Right forelimb (tissue), 1 donor: ENCODE results near the gene CFAP58.

ENCODE experiments used
- DNase-seq: peaks from one replicate; pipeline ENCODE4 v3.0.0-alpha.2; 2018

CFAP58 gene, protein sequence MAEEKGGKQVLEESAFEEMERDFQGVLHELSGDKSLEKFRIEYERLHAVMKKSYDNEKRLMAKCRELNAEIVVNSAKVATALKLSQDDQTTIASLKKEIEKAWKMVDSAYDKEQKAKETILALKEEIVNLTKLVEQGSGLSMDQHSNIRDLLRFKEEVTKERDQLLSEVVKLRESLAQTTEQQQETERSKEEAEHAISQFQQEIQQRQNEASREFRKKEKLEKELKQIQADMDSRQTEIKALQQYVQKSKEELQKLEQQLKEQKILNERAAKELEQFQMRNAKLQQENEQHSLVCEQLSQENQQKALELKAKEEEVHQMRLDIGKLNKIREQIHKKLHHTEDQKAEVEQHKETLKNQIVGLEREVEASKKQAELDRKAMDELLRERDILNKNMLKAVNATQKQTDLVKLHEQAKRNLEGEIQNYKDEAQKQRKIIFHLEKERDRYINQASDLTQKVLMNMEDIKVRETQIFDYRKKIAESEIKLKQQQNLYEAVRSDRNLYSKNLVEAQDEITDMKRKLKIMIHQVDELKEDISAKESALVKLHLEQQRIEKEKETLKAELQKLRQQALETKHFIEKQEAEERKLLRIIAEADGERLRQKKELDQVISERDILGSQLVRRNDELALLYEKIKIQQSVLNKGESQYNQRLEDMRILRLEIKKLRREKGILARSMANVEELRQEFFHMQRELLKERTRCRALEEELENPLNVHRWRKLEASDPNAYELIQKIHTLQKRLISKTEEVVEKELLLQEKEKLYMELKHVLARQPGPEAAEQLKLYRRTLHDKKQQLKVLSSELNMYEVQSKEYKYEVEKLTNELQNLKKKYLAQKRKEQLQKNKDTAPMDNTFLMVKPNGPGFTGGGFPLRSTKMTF

DNA sequence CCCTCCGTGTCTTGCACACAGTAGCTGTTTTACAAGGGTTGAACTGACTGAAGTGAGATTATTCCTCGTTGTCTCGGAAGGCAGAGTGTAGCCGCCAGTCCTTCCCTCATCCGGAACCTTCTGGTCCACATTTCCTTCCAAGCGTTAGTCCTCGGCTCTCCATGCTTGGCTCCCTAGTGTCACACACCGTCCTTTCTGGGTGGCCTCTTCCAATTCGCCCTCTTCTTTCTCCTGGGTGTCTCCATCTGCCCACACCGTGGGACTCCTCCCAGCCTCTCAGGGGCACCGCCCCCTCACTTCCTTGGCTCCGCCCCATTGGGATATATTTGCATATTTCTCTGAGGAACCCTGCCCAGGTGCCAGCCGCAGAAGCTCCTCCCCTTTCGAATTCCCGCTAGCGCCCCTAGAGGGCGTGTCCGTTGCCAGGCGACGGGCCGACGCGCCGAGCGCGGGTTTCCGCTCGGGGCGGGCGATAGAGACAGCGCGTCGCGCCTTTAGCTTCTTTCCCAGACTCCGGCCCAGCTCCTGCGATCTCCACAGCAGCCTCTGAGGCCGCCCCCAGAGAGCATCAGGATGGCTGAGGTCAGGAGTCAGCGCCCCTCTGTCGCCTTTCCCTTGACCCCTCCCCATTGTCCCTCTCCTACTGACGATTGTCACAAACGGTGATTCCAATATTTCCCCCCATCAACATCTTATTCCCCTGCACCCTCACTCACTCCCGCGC, at the start of gene CFAP58:
CFAP58 (plus strand) TSS at position 509 of the 724 bp plus-strand sequence; CDS start at position 574, 65 bp downstream.
- peak; percentile 87 for DNase-seq

DNA sequence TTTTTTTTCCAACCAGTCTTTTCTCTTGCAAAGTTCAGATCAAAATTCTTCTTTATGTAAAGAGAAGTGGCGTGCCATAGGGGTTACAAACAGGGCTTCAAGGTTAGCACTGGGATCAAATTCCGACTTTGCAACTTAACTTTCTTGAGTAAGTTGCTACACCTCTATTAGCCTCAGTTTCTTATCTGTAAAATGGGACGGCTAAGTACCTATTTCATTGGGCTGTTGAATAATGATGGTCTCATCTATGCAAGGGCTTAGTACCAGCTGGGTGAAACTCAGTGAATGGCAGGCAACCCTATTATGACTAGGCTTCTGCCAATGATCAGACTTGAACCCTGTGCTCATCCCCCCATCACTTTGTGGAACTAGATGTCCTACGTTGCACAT, 49.3 kb upstream of the CFAP58 start:
- no peak for DNase-seq

DNA sequence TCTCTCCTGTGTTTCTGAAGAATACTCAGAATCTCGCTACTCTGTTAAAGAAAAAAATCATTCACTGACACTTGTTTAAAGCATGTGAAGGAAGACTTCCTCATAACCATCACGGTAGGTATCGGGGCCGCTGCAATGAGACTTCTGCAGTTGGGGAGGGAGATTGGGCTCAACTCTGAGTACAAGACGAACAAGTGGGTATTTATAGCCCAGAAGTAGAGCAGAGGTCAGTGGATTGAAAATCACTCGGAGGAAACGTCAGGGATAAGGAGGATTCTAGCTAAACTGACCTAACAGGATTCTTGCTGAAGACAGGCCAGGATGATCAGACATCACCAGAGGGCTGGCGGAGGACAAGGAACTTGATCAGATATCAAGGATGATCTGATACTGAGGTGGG, 48.7 kb upstream of the CFAP58 start:
- DNase-seq, result no peak

DNA sequence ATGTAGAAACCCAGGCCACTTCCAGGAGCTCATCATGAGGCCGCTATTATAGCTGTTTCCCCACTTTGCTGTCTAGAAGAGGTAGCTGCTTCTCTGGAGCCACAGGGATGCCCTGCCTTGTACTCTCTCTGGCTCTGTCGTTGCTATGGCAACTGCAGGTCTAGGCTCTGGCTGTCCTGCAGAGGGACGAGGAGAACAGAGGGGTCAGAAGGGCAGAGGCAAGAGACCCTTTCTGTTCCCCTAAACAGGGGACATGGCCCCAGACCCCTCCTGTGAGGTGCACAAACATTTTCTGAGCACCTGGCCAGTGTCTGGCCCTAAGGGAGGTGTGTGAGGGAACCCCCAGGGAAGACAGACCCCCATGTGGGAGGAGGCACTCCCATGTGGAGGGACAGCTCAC, 46.7 kb upstream of the CFAP58 start:
- DNase-seq, result no peak

DNA sequence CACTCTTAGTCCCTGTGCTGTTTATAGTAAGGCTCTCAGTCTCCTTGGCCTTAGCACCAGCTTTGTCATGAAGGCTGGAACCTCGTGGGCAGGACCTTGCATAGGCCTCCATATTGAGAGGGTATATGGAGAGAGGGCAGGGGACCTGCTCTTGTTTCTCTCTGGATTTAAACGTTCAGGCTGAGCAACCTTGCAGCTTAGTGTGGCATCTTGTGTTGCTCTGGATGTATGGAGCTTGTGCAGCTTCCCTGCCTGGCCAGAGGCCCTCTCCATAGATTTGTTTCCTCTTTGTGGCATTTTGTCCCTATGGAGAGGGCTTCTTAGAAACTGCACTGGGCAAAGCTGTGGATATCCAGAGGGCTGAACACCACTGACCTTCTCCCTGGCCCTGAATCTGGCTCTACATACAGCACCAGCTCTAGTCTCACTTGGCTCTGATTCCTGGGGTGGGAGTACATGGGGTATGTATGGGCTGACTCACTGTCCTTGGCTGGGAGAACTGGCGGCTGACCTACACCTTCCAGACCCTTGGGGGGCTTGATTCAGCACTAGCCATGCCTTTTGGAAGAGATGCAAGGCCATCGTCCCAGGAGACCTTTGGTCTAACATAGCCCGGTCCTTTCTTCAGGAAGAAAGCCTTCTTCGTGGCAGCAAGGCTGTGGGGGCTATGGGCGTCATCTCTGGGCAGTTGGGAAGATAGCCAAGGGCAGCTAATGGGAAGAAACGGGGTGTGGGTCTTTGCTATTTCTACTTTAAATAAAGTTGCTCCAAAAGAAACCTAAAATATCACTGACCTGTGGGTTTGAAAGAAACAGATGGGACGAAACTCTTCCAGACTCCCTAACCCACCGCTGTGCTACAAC, 45.8 kb upstream of the CFAP58 start:
- DNase-seq, result no peak

DNA sequence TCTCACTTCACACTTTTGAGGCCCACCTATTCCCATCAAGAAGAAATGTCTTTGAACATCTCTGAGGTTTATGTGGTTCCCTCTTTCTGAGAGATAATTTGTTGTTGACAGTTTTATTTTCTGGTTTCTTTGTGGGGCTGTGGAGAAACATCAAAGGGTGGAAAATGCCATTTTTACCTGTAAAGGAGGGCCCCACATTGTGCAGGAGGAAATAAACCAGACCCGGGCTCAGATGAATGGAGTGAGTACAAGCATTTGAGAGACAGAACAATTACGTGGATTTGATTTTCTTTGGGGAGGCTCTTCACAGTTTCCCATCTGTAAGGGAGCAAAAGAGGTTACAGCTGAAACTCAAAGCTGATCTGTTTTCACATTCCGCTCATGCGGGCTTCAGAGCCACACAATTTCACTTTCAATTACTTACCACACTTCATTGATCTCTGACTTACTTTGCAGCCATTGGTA, 45.2 kb upstream of the CFAP58 start:
- DNase-seq, result no peak

DNA sequence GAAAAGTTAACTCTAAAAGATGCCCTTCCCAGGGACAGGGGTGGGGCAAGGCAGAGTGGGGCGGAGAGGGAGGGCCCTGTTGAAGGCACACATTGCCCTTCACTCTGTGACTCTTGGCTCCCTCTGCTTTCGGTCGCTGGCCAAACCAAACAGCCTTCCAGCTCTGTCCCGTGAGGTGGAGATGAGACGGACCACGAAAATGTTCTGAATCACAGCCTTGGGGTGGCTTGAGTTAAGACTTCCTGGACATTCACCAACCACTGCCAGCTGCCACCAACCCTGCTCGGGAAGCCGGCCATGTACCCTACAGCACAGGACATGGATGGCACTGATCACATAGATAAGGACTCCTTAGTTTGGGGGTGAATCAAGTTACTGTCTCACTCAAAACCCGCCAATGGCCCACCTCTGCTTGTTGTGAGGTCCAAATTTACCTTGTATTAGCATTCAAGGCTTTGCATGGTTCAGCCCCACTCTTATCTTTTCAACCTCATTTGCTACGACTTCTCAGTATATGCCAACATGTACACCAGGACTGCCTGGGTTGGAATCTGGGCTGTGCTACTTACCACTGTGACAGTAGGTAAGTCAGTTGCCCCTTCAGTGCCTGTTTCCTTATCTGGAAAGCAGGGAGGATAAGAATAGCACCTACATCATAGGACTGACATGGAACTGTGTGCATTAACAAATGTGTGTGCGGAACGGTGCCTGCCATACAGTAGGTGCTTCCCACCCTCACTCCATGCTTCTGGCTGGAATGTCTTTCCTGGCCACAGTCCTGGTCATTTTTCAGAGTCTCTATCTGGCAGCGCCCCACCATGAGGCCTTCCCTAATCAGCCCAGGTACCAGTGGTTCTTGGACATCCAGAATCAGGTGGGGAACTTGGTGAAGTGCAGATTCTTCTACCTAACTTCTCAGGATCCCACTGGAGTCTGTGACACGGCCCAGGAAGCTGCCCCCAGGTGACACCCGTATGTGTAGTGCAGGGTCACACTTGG, 43.4 kb upstream of the CFAP58 start:
- DNase-seq, result no peak

DNA sequence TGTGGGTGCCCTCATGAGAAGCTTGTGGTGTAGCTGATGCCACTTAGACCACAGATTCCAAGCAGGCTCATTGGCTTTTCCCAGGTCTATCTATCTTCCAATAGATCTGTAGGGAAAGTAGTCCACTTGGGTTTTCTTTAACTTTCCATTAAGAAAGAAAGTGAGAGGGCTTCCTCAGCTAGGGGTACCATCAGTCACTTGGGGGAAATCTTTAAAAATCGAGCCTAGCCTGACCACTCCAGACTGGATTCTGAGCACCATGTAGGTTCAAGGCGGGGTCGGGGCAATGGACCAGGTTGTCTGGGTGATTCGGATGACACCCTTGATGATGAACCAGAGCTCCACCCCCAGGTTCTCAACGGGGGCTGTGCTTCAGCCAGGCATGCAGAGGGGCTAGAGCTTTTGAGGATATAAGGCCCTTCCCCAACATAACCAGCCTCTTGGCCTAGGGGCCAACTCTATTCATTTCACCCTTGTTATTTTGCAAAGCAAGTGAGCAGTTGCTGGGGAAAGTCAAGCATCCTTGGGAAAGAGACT, 42.4 kb upstream of the CFAP58 start:
- no peak for DNase-seq

DNA sequence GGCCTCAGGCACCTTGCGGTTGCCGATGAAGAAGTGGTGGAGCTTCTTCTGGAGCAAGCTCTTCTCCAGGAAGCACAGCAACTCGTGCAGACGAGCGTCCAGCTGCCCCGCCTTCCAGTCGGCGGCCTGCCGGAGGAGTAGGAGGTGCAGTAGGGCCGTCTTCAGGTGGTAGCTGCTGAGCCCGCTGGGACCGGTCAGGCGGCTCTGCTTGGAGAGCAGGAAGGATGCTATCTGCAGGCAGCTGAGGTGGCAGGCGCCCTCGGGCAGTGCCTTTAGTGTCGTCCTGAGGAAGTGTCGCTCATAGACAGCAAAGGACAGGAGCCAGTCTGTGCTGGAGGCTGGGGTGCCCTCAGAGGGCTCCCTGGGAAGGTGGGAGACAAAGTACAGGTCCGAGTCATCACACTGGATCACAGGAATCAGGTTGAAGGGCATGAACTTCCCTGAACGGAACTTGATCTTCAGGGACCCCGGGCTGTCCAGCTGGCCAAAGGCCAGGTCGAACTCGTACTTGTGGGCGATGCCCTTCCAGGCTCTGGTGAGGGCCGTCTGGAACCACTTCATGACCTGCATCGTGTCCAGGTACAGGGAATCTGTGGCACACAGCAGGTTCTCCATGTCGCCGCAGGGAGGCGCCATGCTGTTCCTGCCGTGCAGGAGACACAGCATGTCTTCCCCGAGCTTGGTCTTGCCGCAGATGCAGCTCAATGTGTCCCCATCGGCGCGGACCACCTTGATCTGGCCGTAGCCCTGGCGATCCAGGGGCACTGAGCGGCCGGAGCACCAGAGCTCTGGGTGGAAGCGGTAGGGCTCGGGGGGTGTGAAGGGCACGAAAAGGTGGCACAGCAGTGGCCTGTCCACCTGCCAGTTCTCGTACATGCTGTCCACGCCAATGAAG, 38.8 kb upstream of the CFAP58 start:
- no peak for DNase-seq

DNA sequence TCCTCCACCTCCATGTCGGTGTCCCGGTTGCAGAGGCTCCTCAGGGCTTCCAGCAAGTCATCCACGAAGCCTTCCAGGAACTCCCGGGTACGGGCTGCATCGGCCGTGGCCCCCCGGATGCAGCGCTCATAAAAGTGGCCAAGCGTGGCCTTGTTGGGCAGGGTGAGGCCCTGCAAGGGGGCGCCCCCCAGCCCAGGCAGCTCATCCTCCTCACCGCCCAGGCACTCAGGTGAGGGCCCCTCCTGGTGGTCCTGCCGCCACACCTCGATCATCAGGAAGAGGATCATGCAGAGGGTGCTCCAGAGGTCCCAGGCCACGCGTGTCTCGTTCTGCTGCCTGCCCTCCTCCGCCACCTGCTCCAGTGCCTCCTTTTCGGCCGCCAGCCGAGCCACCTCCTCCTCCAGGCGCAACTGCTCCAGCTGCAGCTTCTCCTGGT, 38.1 kb upstream of the CFAP58 start:
- no peak for DNase-seq

DNA sequence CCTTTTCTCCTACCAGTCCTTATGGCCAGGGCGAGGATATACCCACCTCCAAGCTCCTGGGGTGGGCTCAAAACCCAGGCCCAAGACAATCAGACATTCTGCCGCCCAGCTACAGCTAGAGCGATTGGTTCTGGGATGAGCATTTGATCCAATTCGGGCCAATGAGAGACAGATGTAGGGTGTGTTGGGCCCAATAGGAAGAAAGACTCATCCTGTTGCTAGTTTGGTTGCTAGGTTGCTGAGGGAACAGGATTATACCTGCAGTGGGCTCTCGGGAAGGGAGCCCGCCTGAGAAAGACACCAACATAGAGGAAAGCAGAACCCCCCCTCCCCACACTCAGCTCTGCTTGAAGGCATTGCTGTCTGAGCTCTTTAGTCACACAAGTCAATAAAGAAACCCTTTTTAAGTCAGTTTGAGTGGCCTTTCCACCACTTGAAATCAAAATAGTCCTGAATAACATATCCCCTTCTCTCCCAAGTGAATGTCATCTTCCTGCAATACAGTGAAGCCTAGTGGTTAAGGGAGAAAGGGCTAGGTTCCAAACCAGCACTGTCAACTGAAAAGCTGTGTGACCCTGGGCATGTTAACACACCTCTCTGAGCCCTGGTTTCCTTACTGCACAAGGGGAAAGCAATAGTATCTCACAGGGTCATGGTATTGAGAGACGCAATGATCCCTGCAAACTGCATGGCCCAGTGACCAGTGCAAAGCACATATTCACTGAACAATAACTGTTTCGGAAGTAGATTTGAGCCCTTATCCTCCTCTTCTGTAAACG, 37.1 kb upstream of the CFAP58 start:
- no peak for DNase-seq

DNA sequence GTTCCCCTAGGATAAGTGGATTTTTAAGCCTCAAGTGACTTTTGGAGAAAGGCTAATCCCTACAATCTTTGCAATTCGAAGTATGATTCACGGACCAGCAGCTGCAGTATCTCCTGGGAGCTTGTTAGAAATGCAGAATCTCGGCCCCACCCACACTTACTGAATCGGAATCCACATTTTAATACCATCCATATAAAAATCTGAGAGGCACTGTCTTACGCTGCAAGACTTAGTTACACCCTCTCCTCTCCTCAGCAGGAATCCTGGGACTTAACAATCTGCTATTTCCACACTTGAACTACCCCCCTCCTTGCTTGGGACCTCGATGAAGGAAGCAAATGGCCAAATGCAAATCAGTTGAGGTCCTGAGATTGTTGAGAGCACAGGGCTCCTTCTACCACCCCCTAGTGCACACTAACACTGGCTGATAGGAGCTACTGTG, 36.3 kb upstream of the CFAP58 start:
- DNase-seq, result no peak

DNA sequence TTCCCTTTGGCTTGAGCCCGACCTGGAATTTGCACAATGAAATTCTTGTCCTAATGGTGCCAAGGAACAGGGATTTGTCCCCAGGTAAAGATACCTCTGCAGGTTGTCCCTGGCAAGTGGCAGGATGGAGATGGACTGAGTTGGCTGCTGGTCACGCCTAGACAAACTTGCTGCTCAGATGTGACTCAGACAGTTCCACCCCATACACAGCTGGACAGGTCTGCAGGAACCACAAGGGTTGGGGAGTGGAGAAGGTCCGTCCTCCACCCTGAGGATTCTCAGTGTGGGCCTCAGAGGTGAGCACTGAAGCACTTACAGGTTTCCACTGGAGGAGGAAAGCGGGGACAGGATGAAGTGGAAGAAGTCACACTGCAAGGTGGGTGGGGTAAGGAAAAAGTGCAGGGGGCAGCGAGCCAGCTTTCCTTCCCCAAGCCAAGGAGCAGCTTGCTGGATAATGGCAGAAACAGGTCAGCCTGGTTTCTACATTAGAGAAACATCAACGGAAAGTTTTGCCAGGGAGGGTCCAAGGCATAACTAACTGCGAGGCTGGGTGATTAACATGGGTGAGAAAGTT, 35.8 kb upstream of the CFAP58 start:
- peak; percentile 65 for DNase-seq

DNA sequence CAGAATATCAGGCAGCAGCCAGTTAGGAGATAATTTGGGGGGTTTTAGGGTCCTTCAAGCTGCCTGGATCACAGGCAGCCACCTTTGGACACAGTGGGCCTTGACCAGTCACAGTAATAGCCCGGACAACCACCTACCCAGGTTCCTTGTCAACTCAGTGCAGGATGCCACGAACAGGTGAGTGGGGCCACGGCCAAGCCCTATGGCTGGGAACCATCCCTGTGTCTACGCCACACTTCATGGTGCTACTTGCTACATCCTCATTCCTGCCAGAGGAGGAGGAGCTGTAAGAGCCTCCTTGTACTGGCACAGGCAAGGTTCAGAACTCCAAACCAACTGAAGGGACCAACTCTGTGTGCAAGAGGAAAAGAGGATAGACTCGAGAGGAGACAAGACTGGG, 35.3 kb upstream of the CFAP58 start:
- DNase-seq, result no peak

DNA sequence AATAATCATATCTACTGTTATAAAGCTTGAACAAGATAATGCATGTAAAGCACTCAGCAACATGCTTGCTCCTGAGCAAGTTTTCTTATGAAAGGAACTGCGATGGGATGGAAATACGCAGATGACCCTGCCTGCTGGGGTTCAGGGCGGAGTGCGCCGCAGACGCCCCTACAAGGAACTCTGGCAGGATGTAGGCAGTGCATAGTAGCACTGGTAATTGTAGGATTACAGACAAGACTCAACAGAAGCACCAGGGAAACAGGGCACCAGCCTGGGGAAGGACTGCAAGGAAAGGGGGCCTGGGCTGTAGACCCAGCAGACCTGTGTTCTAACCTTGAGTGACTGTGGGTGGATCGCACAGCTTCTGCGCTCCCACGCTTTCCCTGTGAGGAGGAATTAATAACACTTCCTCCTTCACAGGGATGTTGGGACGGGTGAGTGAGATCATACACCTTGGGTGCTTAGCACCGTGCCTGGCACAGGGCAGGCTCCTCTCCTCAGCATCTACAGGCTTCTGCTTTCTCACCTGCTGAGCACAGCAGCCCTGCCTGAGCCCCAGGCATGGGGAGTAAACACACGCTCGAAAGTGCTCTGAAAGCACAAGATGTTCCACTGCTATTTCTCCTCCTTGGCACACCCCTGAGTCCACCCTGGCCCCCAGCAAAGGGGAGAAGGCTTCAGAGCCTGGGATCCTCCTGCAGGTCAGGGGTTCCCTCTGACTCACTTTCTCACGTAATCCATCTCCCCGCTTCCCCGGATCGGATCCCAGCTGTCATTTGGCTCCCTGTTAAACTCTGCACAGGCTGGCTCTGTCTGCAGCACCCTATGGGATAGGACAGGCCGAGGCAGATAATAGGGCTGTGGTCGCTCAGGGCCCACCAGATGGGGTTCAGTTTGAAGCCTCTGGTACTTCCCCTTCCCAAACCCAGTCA, 34.6 kb upstream of the CFAP58 start:
- no peak for DNase-seq

DNA sequence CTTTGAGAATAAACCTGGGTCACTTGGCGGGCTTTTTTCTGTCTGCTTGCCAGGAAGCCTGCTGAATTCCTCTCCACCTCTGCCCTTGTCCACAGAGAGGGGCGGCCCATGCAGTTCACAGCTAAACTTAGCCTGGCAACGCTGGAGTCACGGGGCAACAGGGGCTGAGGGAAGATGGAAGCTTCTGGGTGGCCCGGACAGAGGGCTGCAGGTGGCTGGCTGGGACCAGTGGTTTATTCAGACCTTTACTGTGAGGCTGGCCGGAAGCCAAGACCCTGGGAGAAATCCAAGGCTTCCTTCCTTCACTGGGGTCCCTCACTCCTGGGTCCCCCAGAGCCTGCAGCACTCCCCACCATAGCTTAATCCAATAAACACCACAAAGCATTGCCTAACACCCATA, 32.4 kb upstream of the CFAP58 start:
- DNase-seq, result peak; percentile 44
